ENCODE results near the gene CDC42. TPM values are rescaled to one million over a fixed set of nuclear protein-coding genes. Genes with fewer than 3 reads are reported as not detected.

CDC42 gene
- total RNA-seq, 1 experiment from 2014 or later, result 217 TPM

DNA sequence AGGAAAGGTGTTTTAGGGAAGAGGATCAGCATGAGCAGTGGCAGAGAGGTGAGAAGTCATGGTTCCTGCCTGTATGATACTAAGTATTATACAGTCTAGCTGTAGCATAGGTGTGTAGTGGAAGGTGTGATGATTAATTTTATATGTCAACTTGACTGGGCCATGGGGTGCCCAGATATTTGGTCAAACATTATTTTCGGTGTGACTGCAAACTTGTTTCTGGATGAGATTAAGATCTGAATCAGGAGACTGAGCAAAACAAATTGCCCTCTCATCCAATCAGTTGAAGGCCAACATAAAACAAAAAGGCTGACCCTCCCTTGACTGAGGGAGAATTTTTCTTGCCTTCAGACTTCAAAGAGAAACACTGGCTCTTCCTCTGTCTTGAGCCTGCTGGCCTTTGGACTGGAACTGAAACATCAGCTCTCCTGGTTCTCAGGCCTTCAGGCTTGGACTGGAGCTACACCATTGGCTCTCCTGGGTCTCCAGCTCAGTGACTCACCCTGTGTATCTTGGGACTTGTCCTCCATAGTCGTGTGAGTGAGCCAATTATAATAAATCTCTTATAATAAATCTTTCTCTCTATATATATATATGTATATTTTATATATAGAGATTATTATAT is 6.8 kb upstream of the CDC42 start:
- no peaks in the 10 kb centered on the region for H3K36me3 ChIP-seq (ENCODE audit: control insufficient read depth in 1 of 2, insufficient read depth in 2 of 2, low read length in 2 of 2)
- no TSS peak for BruUV-seq (replicated peaks)
- no peak for TF ChIP-seq SP1 (IDR thresholded peaks at IDR 0.05; ENCODE audit: low read depth)
- TF ChIP-seq, protein P1, sequence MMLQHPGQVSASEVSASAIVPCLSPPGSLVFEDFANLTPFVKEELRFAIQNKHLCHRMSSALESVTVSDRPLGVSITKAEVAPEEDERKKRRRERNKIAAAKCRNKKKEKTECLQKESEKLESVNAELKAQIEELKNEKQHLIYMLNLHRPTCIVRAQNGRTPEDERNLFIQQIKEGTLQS (IDR thresholded peaks at IDR 0.05), result no peak
- no peak for TF ChIP-seq SRF (IDR thresholded peaks at IDR 0.05; ENCODE audit: low read depth)
- TF ChIP-seq ZNF274 (IDR thresholded peaks at IDR 0.05; ENCODE audit: low read depth, low read length), result no peak
- no peak for TF ChIP-seq EGR1 (IDR thresholded peaks at IDR 0.05; ENCODE audit: low read depth)
- TF ChIP-seq SIN3A (IDR thresholded peaks at IDR 0.05; ENCODE audit: low read depth), result no peak
- TF ChIP-seq RAD21 (IDR thresholded peaks at IDR 0.05; ENCODE audit: low read depth), result no peak
- TF ChIP-seq POLR2A (IDR thresholded peaks at IDR 0.05; ENCODE audit: borderline replicate concordance, extremely low read depth, insufficient read depth, insufficient read length), result no peak
- no peak for TF ChIP-seq CBX3 (IDR thresholded peaks at IDR 0.05; ENCODE audit: low read depth)
- TF ChIP-seq, protein P2, sequence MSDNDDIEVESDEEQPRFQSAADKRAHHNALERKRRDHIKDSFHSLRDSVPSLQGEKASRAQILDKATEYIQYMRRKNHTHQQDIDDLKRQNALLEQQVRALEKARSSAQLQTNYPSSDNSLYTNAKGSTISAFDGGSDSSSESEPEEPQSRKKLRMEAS (IDR thresholded peaks at IDR 0.05), result no peak
- intact Hi-C loops (cut with micrococcal nuclease), result no loop called here
- CTCF ChIA-PET, result no interaction called here
- no peak for DNase-seq (ENCODE audit: low read depth, low spot score)
- no peaks in the 10 kb centered on the region for H3K27me3 ChIP-seq (ENCODE audit: insufficient read depth, low read length)
- no peaks in the 10 kb centered on the region for H4K20me1 ChIP-seq (ENCODE audit: insufficient read depth)
- H3K9me2 ChIP-seq (ENCODE audit: insufficient read depth), result no peaks in the 10 kb centered on the region
- RAD21 ChIA-PET (ENCODE audit: low non-redundant PET in 1 of 2, low total read pairs in 2 of 2, uncharacterized antibody in 2 of 2, unreplicated experiment in 2 of 2), result no interaction called here
- no peak for ATAC-seq
- H3K79me2 ChIP-seq (ENCODE audit: insufficient read depth, low read length), result no peaks in the 10 kb centered on the region
- H3K4me3 ChIP-seq (replicated peaks in 1 of 2; ENCODE audit: low read depth in 1 of 2, low read length in 2 of 2), result no peak overlapping the region
- H3K9ac ChIP-seq (ENCODE audit: low read length), result no peak overlapping the region
- H3K9me3 ChIP-seq (ENCODE audit: control insufficient read depth in 1 of 2, insufficient read depth in 1 of 2, low read depth in 1 of 2, low read length in 2 of 2), result no peaks in the 10 kb centered on the region
- H2AFZ ChIP-seq (ENCODE audit: low read depth, low read length, poor library complexity, severe bottlenecking), result no peak overlapping the region
- H3K4me1 ChIP-seq (ENCODE audit: control insufficient read depth in 1 of 2, insufficient read depth in 2 of 2, low read length in 2 of 2), result peaks cover 17 to 37% of the 10 kb centered on the region in 2 experiments; a peak in 3 of 4 replicates
- H3K4me2 ChIP-seq (ENCODE audit: low read length), result no peak overlapping the region
- POLR2A ChIA-PET, result no interaction called here
- H3K27ac ChIP-seq (ENCODE audit: low read depth, low read length), result no peak overlapping the region
